Measurements from ENCODE around the gene FBN1.

The FBN1 gene

GRCh38 chr15:48547286-48547685, 98.2 kb downstream of the FBN1 start:
- no peak for DNase-seq

GRCh38 chr15:48546296-48546695, 99.2 kb downstream of the FBN1 start:
- no peak for DNase-seq

GRCh38 chr15:48544778-48545177, 100.7 kb downstream of the FBN1 start:
- no peak for DNase-seq

- no peak for DNase-seq
Observed at GRCh38 chr15:48541341-48542278, 103.9 kb downstream of the FBN1 start.

GRCh38 chr15:48540756-48541155, 104.8 kb downstream of the FBN1 start:
- no peak for DNase-seq

GRCh38 chr15:48538941-48539340, 106.6 kb downstream of the FBN1 start:
- no peak for DNase-seq

- no peak for DNase-seq
Observed at GRCh38 chr15:48537271-48538113, 108.0 kb downstream of the FBN1 start.

- no peak for DNase-seq
Observed at GRCh38 chr15:48536681-48537091, 108.8 kb downstream of the FBN1 start.

- DNase-seq = no peak
Observed at GRCh38 chr15:48533982-48534381, 111.5 kb downstream of the FBN1 start.

- DNase-seq = no peak
Observed at GRCh38 chr15:48532946-48533345, 112.6 kb downstream of the FBN1 start.

GRCh38 chr15:48530528-48530927, 115.0 kb downstream of the FBN1 start:
- DNase-seq = no peak

GRCh38 chr15:48528921-48529320, 116.6 kb downstream of the FBN1 start:
- DNase-seq = no peak

- no peak for DNase-seq
Observed at GRCh38 chr15:48527517-48527916, 118.0 kb downstream of the FBN1 start.

- no peak for DNase-seq
Observed at GRCh38 chr15:48522911-48523310, 122.6 kb downstream of the FBN1 start.

GRCh38 chr15:48522123-48522522, 123.4 kb downstream of the FBN1 start:
- DNase-seq = no peak

GRCh38 chr15:48520376-48521155, 124.9 kb downstream of the FBN1 start:
- DNase-seq = no peak

- DNase-seq = no peak
Observed at GRCh38 chr15:48516121-48516520, 129.4 kb downstream of the FBN1 start.

GRCh38 chr15:48515500-48515899, 130.0 kb downstream of the FBN1 start:
- no peak for DNase-seq

GRCh38 chr15:48514103-48514816, 131.2 kb downstream of the FBN1 start:
- no peak for DNase-seq

- DNase-seq = no peak
Observed at GRCh38 chr15:48510976-48511375, 134.5 kb downstream of the FBN1 start.

GRCh38 chr15:48507416-48508065, 138.0 kb downstream of the FBN1 start:
- DNase-seq = no peak

GRCh38 chr15:48505067-48505466, 140.4 kb downstream of the FBN1 start:
- DNase-seq = no peak
